GM18867 (cell line): ENCODE results near the gene LRRC74B.
"Not testable (repeated sequence)": the region's sequence is repeated elsewhere in the genome, so short reads cannot be mapped to it uniquely, and the experiment has no call there.

Source experiments
- ATAC-seq: cut with Tn5 transposase; IDR thresholded peaks from one replicate; pipeline ENCODE4 v1.9.1; 2021; ENCODE audit warnings: mild to moderate bottlenecking, moderate library complexity; ENCODE audit not compliant: unreplicated experiment

The LRRC74B gene

DNA sequence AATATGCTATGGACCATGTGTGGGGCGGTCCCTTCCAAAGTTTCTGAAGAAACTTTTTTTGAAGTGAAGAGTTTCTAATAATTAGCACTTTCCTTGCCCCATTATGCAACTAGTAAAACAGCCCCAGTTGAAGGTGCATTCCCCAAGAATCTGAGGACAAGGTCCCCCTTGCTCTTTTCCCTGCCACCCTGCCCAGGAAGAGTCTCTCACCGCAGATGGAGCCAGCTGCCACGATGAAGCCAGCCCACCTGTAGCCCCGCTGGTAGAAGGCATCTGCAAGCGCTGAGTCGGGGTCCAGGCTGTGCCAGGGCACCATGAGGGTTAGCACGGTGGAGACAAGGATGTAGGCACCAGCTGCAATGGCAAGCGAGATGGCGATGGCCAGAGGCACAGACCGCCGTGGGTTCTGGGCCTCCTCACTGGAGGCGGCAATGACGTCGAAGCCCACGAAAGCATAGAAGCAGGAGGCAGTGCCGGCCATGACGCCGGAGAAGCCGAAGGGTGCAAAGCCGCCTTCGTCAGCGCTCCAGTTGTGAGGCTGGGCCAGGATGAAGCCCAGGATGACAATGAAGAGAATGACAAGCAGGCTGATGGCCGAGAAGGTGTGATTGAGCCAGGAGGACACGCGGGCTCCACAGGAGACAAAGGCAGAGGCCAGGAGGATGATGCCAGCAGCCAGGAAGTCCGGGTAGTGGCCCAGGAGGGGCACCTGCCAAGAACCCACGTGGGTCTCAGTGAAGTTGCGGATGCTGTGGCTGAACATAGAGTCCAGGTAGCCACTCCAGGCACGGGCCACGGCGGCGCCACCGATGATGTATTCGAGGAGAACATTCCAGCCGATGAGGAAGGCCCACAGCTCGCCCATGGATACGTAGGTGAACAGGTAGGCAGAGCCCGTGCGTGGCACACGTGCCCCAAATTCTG is 14.9 kb upstream of the LRRC74B start:
- no peak for ATAC-seq

DNA sequence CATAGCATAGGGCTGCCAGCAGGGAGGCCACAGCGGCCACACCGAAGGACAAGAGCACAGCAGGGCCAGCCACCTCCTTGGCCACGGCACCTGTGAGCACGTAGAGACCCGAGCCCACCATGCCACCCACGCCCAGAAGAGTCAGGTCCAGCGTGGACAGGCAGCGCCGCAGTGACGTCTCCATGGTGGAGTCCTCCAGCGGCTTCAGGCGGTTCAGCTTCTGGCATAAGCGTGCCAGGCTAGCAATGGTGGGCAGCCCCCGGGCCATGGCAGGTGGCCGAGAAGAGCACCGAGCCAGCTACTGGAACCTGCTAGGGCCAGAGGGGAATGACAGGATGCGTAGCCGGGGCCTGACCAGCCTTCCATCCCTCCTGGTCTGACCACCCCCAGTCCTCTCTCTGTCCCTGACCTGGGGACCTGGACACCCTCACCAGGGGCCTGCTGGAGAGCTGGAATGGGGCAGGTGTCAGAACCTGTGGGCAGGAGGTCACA is 14.2 kb upstream of the LRRC74B start:
- ATAC-seq: no peak

DNA sequence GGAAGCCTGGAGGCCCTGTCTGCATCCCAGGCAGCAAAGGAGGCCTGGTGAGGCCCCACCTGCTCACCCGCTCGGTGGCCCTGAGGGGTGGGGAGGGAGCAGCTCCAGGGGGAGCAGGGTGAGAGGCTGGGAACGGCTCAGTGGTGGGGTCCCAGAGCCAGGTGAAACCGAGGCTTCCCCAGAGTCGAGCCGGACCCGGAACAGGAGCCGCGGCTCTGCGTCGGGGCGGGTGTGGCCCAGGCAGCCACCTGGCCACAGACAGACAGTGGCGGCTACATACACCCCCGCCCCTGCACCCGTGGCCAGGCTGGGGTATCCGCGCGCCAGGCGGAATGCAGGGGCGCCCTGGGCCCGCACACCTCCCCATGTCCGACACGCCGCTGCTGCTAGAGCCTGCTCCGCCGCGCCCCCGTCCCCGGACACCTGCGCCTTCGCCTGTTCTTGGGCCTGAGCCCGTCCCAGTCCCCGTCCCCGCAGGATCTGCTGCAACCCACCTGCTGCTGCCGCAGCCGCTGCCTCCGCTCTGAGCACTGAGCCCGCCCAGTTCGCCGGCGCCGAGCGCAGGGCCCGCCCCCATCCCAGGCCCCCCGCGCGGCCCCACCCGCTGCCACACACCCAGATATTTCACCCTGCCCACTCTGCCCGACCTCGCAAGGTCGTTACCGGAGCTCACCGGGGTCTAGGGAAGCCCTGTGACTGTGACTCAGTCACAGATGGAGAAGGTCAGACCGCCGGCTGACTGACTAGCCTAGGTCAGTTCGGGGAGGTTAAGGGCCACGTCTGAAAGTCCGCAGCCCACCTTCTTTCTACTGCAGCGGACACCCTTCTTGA is 13.5 kb upstream of the LRRC74B start, which contains the start of gene SLC7A4:
Gene SLC7A4 (minus strand): TSS at position 525 of the 831 bp plus-strand sequence. CDS start 749 bp downstream, outside the sequence.
- no peak for ATAC-seq

DNA sequence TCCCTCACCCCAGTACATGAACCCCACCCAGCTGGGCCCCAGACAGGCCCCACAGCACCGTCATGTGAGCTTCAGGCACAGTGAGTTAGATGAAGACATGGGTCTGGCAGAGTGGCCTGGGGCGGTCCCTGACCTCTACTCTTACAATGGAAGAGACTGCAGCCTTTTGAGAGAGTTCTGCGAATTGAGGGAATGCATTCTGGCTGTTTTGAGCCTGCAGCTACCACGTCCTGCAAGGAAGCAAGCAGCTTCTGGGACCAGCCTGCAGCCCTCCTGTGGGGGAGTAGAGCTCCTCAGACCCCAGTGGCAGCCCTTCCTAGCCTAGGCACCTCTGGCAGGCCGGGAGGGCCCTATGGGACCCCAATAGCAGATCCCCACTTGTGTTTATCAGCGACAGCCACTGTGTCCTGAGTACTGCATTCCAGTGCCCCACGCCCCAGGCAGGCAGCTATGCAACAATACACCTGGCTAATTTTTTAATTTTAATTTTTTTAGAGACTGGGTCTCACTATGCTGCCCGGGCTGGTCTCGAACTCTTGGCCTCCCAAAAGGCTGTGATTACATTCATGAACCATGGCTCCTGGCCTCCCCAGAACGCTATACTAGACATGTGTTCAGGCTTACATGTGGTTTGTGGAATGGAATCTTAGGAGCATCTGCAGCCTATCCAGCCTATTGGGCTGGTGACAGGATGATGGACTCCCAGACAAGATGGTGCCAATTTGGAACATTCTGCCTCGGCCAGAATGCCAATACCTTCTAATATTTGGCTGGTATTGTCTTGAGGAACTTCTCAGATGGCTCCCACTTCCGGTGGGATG is 12.7 kb upstream of the LRRC74B start:
- ATAC-seq: no peak

DNA sequence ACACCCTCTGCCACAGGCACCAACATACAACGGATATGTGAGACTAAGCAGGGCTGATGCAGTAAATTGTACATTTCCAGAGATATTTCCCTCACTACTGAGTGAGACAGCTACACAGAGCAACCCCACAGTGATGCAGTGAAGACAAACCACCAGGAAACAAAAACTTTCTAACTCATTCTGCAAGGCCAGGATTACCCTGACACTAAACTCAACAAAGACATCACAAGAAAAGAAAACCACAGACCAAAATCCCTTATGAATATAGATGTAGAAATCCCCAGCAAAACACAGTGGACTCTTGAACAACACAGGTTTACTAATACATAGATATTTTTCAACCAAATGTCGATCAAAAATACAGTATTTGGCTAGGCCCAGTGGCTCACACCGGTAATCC is 11.9 kb upstream of the LRRC74B start:
- no peak for ATAC-seq

DNA sequence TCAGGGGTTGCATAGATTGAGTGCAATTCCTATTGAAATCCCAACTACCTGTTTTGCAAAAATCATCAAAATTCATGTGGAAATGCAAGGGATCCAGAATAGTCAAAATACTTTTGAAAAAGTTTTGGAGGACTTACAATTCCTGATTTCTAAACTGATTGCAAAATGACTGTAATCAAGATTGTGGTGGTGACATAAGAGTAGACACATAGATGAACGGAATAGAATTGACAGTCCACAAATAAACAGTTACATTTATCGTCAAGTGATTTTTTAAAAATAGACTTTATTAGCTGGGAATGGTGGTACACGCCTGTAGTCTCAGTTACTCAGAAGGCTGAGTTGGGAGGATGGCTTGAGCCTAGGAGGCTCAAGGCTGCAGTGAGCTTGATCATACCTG is 10.8 kb upstream of the LRRC74B start:
- no peak for ATAC-seq

DNA sequence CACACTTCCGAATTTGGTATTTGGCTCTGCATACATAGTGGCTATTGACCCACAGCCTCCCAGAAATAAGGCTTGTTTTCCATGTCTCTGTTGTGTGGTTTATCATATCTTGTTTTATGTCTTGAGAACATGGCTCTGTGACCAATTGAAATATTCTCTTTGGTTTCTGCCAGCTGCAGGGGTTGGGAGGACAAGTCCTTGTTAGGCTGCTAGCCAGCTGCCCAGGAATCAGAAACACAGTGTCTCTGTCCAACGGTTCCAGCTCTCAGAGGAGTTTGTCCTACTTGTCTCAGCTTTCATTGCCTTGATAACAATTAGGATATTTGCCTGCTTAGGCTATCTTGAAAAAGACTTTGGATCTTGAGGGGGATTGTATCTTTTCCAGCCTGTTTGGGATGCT is 7.3 kb upstream of the LRRC74B start:
- ATAC-seq: no peak

DNA sequence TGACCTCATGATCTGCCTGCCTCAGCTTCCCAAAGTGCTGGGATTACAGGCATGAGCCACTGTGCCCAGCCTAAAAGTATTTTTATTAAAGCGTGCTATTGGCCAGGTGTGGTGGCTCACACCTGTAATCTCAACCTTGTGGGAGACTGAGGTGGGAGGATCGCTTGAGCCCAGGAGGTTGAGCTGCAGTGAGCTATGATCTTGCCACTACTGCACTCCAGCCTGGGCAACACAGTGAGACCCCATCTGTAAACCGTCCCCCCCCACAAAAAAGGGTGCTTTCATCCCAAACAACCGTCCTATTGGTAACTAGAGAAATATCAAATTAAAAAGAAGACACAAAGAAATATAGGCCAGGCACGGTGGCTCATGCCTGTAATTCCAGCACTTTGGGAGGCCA is 6.6 kb upstream of the LRRC74B start:
- not testable (repeated sequence) for ATAC-seq

DNA sequence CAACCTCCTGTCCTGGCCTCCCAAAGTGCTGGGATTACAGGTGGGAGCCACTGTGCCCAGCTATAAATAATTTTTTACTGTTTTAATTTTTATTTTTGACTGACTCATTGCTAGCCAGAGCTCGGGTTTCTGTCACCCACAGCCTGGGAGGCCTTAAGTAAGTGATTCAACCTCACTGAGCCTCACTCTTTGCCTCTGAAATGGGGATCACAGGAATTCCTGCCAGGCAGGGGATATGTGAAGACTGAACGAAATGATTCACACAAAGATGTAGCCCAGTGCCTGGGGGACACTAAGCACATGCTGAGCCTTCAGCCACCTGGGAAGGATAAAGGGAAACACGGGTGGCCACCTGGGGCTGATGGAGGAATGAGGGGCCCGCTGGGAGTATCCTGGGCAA is 3.8 kb upstream of the LRRC74B start:
- no peak for ATAC-seq

DNA sequence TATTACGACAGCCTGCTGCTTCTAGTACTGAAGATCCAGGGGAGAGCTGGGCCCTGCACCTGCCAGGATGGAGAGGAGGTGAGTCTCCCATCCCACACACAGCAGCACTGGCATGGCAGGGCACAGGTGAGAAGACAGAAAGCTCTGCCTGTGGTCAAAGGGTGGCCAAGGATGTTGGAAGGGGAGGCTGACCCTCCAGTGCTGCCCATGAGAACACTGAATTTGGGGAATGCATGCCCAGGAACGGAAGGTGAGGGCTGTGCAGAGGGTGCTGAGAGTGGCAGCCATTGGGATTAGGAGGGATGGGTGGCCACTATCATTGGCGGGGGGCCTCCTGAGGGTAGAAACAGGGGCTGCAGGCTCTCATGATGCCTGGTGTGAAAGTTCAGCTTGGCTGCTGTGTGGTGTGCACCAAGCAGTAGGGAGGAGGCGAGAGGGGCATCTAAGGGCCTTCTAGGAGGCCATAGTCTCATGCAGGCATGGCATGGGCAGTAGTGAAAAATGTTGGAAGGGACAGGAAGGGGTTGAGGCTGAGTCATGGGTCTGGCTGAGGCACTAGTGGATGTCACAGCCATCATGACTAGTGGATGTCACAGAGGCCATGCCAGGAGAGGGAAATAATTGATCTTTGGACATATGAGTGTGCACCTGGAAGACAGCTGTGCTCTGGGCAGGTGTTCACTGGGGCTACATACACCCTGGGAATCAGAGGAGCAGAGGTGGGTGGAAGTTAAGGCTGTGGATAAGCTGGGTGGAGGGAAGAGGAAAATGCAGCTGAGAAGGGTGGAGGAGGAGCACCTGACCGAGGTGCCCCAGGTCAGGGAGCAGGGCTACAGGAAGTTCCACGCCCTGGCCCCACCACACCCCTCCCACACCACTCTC is 2.5 kb upstream of the LRRC74B start:
- ATAC-seq: no peak

DNA sequence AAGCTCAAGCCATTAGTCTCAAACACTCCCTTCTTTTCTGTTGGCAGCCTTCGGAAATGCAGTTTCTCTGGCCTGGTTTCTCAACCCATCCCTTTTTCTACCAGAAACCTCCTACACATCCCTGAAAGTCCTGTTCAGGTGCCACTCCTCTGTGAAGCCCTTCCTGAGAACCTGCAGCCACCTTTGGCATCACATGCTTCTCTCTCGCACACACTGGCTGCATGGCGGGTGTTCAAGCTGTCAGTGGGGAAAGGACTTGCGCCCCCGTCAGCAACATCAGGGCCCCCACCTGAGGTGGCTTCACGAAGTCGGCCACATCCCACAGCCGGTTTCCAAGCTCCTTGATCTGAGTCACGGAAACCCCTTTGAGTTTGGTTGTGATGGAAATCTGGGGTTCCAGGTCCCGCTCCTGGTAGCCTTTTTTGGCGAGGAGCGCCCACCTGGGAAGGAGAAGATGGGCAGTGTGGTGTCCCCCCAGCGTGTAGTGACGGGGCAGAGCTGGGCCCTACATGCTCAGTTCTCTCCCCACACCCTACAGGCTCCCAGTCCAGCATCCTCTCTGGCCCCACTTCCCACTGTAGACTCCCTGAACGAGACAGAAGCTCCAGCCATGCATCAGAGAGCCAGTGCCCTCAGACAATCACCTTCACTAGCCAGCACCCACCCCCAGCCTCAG is 1.7 kb upstream of the LRRC74B start:
- no peak for ATAC-seq

DNA sequence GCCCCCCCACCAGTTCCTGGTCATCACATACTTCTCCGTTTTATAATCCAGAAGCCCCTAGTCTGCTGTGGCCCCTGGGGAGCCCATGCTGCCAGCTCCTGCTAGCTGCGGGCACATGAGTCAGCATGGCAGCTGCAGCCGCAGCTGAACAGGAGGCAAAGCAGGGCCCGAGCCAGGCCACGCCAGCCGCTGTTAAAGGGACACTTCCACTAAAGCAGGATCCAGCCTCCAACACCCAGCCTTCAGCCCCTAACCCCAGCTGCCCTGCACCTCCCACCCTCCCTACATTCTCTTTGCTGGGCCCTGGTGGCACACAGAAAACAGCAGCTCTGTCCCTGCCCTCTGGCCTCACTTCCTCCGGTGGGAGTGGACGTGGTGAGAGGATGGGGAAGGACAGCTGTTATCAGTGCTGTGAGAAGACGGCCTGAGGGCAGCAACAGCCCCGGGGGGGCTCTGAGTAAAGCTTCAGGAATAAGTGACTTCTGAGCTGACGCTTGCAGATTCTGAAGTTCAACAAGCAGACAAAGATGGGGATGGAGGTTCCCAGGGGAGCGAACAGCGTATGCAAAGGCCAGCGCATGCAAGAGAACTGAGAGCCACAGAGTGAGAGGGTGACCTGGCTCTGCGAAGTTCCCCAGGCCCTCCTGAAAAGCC is 688 bp upstream of the LRRC74B start:
- ATAC-seq: no peak

DNA sequence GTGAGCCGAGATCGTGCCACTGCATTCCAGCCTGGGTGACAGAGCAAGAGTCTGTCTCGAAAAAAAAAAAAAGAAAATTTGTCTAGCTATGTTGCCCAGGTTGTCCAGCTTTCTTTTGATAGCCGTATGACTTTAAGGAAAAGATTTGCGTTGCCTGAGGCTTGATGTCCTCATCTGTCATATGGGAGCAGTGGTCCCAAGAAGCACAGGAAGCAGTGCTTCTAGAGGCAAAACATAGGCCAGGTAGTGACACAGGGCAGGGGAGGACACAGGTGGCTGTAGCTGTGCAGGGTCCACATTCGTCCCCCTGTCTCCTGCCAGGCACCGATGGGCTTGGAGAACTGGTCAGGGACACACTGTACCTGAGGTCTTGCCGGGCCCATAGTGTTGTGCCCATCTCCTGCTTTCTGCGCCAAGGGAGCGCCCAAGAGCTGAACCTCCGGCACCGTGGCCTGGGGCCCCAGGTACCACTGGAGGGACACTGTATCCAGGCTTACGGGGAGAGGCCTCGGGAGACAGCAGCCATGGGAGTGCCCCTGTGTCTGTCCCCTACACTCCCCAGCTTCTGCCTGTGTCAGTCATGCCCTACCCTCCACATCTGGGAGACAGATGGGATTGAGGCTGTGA is 1.4 kb downstream of the LRRC74B start:
- no peak for ATAC-seq

DNA sequence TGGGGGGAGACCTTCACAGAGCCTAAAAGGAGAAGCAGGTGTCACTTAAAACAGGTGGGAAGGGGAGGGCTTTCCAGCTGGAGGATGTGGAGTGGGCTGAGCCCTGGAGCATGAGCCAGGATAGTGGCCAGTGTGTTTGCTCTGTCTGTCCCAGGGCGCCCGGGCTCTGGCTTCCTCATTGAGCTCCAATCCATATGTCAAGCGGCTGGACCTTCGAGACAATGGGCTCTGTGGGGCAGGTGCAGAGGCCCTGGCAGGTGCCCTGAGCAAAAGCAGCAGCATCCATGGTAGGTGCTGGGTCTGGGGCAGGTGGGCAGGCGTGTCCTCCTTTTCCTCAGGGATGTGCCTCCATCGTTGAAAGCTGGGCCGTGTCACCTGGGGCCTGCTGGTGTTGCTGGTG is 2.0 kb downstream of the LRRC74B start:
- ATAC-seq: no peak

DNA sequence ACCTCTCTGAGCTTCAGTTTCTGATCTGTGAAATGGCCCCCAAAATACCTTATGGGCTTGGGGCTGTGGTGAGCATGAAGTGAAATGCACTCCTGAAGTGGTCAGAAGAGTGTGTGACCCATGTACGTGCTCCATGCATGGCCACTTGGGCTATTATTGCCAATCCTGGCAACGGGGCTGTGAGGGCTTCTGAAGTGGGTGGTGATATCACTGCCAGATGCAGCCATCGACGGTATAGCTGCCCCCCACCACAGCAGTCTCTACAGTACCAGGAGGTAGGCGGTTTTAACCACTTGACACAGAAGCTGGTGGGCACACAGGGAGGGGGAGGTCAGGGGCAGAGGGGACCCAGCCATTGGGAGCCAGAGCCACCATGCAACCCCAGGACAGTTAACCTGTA is 2.7 kb downstream of the LRRC74B start:
- not testable (repeated sequence) for ATAC-seq

DNA sequence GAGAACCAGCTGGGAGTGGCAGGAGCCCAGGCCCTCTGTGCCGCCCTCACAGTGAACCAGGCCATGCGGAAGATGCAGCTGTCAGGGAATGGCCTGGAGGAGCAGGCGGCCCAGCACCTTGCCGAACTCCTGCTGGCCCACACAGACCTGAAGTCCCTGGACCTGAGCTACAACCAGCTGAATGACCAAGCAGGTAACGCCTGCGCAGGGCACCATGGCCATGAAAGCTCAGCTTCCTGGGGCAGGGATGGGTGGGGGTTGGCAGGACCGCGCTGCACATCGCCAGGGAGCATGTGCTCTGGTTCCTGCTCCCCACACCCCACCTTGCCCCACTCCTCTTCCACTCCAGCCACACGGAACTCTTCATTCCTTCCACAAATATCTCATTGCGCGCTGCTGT is 3.2 kb downstream of the LRRC74B start:
- not testable (repeated sequence) for ATAC-seq

DNA sequence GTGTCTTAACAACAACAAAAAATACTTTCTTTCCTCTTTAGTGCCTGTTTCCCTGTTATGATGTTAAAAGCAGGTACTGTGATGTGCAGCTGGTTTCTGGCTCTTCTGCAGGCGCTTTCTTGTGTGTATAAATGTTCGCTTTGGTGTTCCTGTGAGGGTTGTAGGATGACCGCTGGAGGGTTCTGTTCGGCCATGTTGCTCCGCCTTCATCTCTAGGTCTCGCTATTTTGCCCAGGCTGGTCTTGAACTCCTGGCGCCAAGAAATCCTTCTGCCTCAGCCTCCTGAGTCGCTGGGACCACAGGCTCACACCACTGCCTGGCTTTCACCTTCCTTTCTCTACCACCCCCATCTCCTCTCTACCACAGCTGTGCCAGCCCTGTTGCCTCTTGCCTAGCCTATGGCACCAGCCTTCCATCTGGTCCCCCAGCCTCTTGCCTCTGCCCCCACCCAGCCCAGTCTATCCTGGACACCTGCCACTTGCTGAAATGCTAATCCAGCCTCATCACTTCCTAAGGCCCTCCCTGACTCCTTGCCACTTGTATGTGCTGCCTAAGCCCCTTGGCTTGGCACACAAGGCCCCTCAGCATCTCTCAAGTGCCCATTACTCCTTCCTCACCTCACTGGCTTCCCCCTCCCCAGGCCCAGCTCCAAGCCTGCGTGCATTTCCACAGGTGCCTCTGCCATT is 5.5 kb downstream of the LRRC74B start:
- no peak for ATAC-seq
